Measurements from ENCODE around the gene SORBS2.

The SORBS2 gene

GRCh38 chr4:185764876-185765275 lies 47.1 kb downstream of the SORBS2 start:
- no peak overlapping the region for H3K9ac ChIP-seq
- no peaks in the 10 kb centered on the region for H3K36me3 ChIP-seq (ENCODE audit: control insufficient read depth, insufficient read depth, low read length)
- no peaks in the 10 kb centered on the region for H3K27me3 ChIP-seq (ENCODE audit: control insufficient read depth, insufficient read depth, low read length)
- H3K4me2 ChIP-seq (ENCODE audit: low read length) = no peak overlapping the region
- no peaks in the 10 kb centered on the region for H3K4me1 ChIP-seq
- no peak overlapping the region for H2AFZ ChIP-seq
- H3K4me3 ChIP-seq (ENCODE audit: low read depth, low read length) = no peak overlapping the region
- no peaks in the 10 kb centered on the region for H3K79me2 ChIP-seq
- no peak overlapping the region for H3K27ac ChIP-seq
- no peak for TF ChIP-seq CTCF (IDR thresholded peaks at IDR 0.05)
- H3K9me3 ChIP-seq (ENCODE audit: control insufficient read depth, low read length) = no peaks in the 10 kb centered on the region

- Histone ChIP-seq H3K79me2 (no peaks in the 10 kb centered on the region), H3K4me1 (no peaks in the 10 kb centered on the region), H3K9ac (no peak overlapping the region), H3K4me3 (ENCODE audit: low read depth, low read length) (no peak overlapping the region), H3K27me3 (ENCODE audit: control insufficient read depth, insufficient read depth, low read length) (no peaks in the 10 kb centered on the region), H3K9me3 (ENCODE audit: control insufficient read depth, low read length) (no peaks in the 10 kb centered on the region), H2AFZ (no peak overlapping the region), H3K36me3 (ENCODE audit: control insufficient read depth, insufficient read depth, low read length) (no peaks in the 10 kb centered on the region), H3K27ac (peak overlapping the region; percentile 44), H3K4me2 (ENCODE audit: low read length) (no peak overlapping the region)
- no peak for TF ChIP-seq CTCF (IDR thresholded peaks at IDR 0.05)
These were observed 50.4 kb downstream of the SORBS2 start for GRCh38 chr4:185761352-185762235.

- Histone ChIP-seq H3K4me1 (no peaks in the 10 kb centered on the region), H3K27me3 (ENCODE audit: control insufficient read depth, insufficient read depth, low read length) (no peaks in the 10 kb centered on the region), H3K4me2 (ENCODE audit: low read length) (no peak overlapping the region), H3K9me3 (ENCODE audit: control insufficient read depth, low read length) (no peaks in the 10 kb centered on the region), H3K9ac (no peak overlapping the region), H3K79me2 (no peaks in the 10 kb centered on the region), H3K27ac (no peak overlapping the region), H3K36me3 (ENCODE audit: control insufficient read depth, insufficient read depth, low read length) (no peaks in the 10 kb centered on the region), H2AFZ (no peak overlapping the region), H3K4me3 (ENCODE audit: low read depth, low read length) (no peak overlapping the region)
- TF ChIP-seq CTCF (IDR thresholded peaks at IDR 0.05) = no peak
These were observed 53.2 kb downstream of the SORBS2 start for GRCh38 chr4:185758807-185759206.

- no peaks in the 10 kb centered on the region for H3K79me2 ChIP-seq
- TF ChIP-seq CTCF (IDR thresholded peaks at IDR 0.05) = no peak
- no peaks in the 10 kb centered on the region for H3K4me1 ChIP-seq
- H3K27ac ChIP-seq = no peak overlapping the region
- no peaks in the 10 kb centered on the region for H3K27me3 ChIP-seq (ENCODE audit: control insufficient read depth, insufficient read depth, low read length)
- H3K4me2 ChIP-seq (ENCODE audit: low read length) = no peak overlapping the region
- no peak overlapping the region for H3K9ac ChIP-seq
- no peaks in the 10 kb centered on the region for H3K36me3 ChIP-seq (ENCODE audit: control insufficient read depth, insufficient read depth, low read length)
- no peak overlapping the region for H3K4me3 ChIP-seq (ENCODE audit: low read depth, low read length)
- H2AFZ ChIP-seq = no peak overlapping the region
- H3K9me3 ChIP-seq (ENCODE audit: control insufficient read depth, low read length) = no peaks in the 10 kb centered on the region
These were observed 56.5 kb downstream of the SORBS2 start for GRCh38 chr4:185755451-185755850.

GRCh38 chr4:185754961-185755360 lies 57.0 kb downstream of the SORBS2 start:
- no peak overlapping the region for H2AFZ ChIP-seq
- H3K4me2 ChIP-seq (ENCODE audit: low read length) = no peak overlapping the region
- no peaks in the 10 kb centered on the region for H3K36me3 ChIP-seq (ENCODE audit: control insufficient read depth, insufficient read depth, low read length)
- no peak for TF ChIP-seq CTCF (IDR thresholded peaks at IDR 0.05)
- no peaks in the 10 kb centered on the region for H3K4me1 ChIP-seq
- no peak overlapping the region for H3K4me3 ChIP-seq (ENCODE audit: low read depth, low read length)
- H3K9me3 ChIP-seq (ENCODE audit: control insufficient read depth, low read length) = no peaks in the 10 kb centered on the region
- no peak overlapping the region for H3K27ac ChIP-seq
- no peaks in the 10 kb centered on the region for H3K27me3 ChIP-seq (ENCODE audit: control insufficient read depth, insufficient read depth, low read length)
- H3K9ac ChIP-seq = no peak overlapping the region
- H3K79me2 ChIP-seq = no peaks in the 10 kb centered on the region
